K562 (cell line): ENCODE measurements around the gene TOX2. TPM values are rescaled to one million over a fixed set of nuclear protein-coding genes. Genes with fewer than 3 reads are reported as not detected.

Source experiments
- ATAC-seq: fragments of 200-7000 bp; cut with Tn5 transposase; 3 replicates; pipeline ENCODE4 v1.9.1; 2020; ENCODE audit warnings: moderate library complexity
- BruUV-seq: library from RNA; stranded (reverse); fragments of 400-500 nt; replicated peaks from 2 replicates; lab custom pipeline; 2021; lab: Mats Ljungman, UMichigan
- CTCF ChIA-PET: fragments of 300-600 bp; formaldehyde crosslinking; extraction: SDS; loops from one replicate; lab custom pipeline; 2021; ENCODE audit warnings: low intra/inter-chr PET ratio; lab: Yijun Ruan, JAX
- POLR2A ChIA-PET: fragments of 300-600, 350-650 bp; sonication (Branson Sonifier 250); formaldehyde crosslinking; extraction: SDS; loops from one replicate; lab custom pipeline; 2021; ENCODE audit warnings: antibody characterized with exemption, inconsistent platforms; lab: Yijun Ruan, JAX
- DNase-seq, 4 experiments: peaks; one replicate each; pipeline versions ENCODE4 v3.0.0 to v3.0.0-alpha.2; 2011 to 2018; ENCODE audit warnings: low spot score in 3 of 4, mixed read lengths in 3 of 4; ENCODE audit errors: extremely low read depth in 1 of 4
- FAIRE-seq: peaks from 2 replicates; lab custom pipeline; 2011; peaks lifted over from hg19 to GRCh38; lab: Jason Lieb, UNC
- H2AFZ ChIP-seq: 2 replicates; pipeline ENCODE4 v1.6.0; 2011; ENCODE audit warnings: low read depth, low read length, control low read depth, inconsistent platforms
- H3K27ac ChIP-seq: fragments of 200-600 bp; 3 replicates; pipeline ENCODE4 v1.8.0; 2011; ENCODE audit warnings: low read depth, mild to moderate bottlenecking, control low read depth, inconsistent platforms, low read length, moderate library complexity, mixed read lengths; ENCODE audit errors: extremely low read depth
- H3K27me3 ChIP-seq, 2 experiments: fragments of 300-600 bp in 1 of 2; 2 replicates in 1 of 2; 3 replicates in 1 of 2; pipeline versions ENCODE4 v1.6.0 to v1.8.0; 2011; ENCODE audit warnings: inconsistent platforms in 2 of 2, low read length in 2 of 2, mild to moderate bottlenecking in 1 of 2, mixed read lengths in 1 of 2, moderate library complexity in 1 of 2; ENCODE audit not compliant: control insufficient read depth in 2 of 2, insufficient read depth in 2 of 2
- H3K36me3 ChIP-seq: fragments of 300-600 bp; 3 replicates; pipeline ENCODE4 v1.8.0; 2011; ENCODE audit warnings: mild to moderate bottlenecking, low read length, inconsistent platforms; ENCODE audit not compliant: control insufficient read depth, insufficient read depth
- H3K4me1 ChIP-seq, 2 experiments: fragments of 200-600 bp in 1 of 2; replicated peaks in 1 of 2; 2 replicates in 1 of 2; 3 replicates in 1 of 2; pipeline versions ENCODE4 v1.5.1 to v1.8.0; 2011; ENCODE audit warnings: inconsistent platforms in 2 of 2, low read length in 2 of 2, mild to moderate bottlenecking in 1 of 2, mixed read lengths in 1 of 2, moderate library complexity in 1 of 2; ENCODE audit not compliant: control insufficient read depth in 2 of 2, insufficient read depth in 2 of 2
- H3K4me2 ChIP-seq: 2 replicates; pipeline ENCODE4 v1.6.1; 2011; ENCODE audit warnings: low read length, control low read depth, inconsistent platforms, mixed read lengths; ENCODE audit not compliant: insufficient read depth
- H3K4me3 ChIP-seq: fragments of 200-600 bp; sonication (generic), shearing (Covaris generic); 2 replicates; pipeline ENCODE4 v1.5.1; 2016; ENCODE audit warnings: control low read depth, inconsistent platforms
- H3K79me2 ChIP-seq: fragments of 200-600 bp; 3 replicates; pipeline ENCODE4 v1.8.0; 2011; ENCODE audit warnings: low read length, inconsistent platforms; ENCODE audit not compliant: control insufficient read depth, insufficient read depth
- H3K9ac ChIP-seq, 2 experiments: 2 replicates each; pipeline versions ENCODE4 v1.6.0 to v1.6.1; 2011; ENCODE audit warnings: low read depth in 2 of 2, low read length in 2 of 2, control low read depth in 1 of 2, inconsistent platforms in 1 of 2, mild to moderate bottlenecking in 1 of 2, mixed read lengths in 1 of 2; ENCODE audit not compliant: insufficient read depth in 1 of 2
- H3K9me1 ChIP-seq: one replicate; pipeline ENCODE4 v1.6.0; 2011; ENCODE audit warnings: inconsistent platforms, mild to moderate bottlenecking, low read length, moderate library complexity; ENCODE audit not compliant: control insufficient read depth, insufficient read depth
- H3K9me3 ChIP-seq: replicated peaks from 2 replicates; pipeline ENCODE4 v1.5.1; 2011; ENCODE audit warnings: low read depth, low read length, inconsistent platforms; ENCODE audit not compliant: control insufficient read depth, insufficient read depth
- H4K20me1 ChIP-seq: replicated peaks from 2 replicates; pipeline ENCODE4 v1.6.1; 2011; ENCODE audit warnings: low read length, inconsistent platforms, mixed read lengths; ENCODE audit not compliant: control insufficient read depth, insufficient read depth
- ELF4 ChIP-seq: fragments of 450-650 bp; formaldehyde crosslinking; IDR thresholded peaks from 2 replicates; pipeline ENCODE4 v1.4.0; 2022; ENCODE audit warnings: missing genetic modification characterization
- ERF ChIP-seq: fragments of 450-650 bp; formaldehyde crosslinking; IDR thresholded peaks from 2 replicates; pipeline ENCODE4 v1.4.0; 2020; ENCODE audit warnings: mild to moderate bottlenecking, mixed read lengths
- ETS2 ChIP-seq: IDR thresholded peaks from 2 replicates; pipeline ENCODE4 v1.6.1; 2016; ENCODE audit warnings: borderline replicate concordance, missing genetic modification characterization, mild to moderate bottlenecking, moderate library complexity, missing compliant biosample characterization; ENCODE audit not compliant: poor library complexity, severe bottlenecking
- KDM2B ChIP-seq: fragments of 250-450 bp; sonication (Bioruptor Pico); IDR thresholded peaks from 2 replicates; pipeline ENCODE4 v1.8.0; 2021; ENCODE audit warnings: mild to moderate bottlenecking, moderate library complexity
- KLF6 ChIP-seq: fragments of 250-450 bp; sonication (Bioruptor Pico); IDR thresholded peaks from 2 replicates; pipeline ENCODE4 v1.4.0; 2020; ENCODE audit warnings: mild to moderate bottlenecking, moderate library complexity, borderline replicate concordance
- NR2C1 ChIP-seq, 2 experiments: fragments of 450-650 bp; IDR thresholded peaks; 2 replicates each; pipeline ENCODE4 v1.6.1; 2017; ENCODE audit warnings: mild to moderate bottlenecking in 2 of 2, antibody characterized with exemption in 1 of 2, inconsistent platforms in 1 of 2, missing compliant biosample characterization in 1 of 2, missing genetic modification characterization in 1 of 2
- RB1 ChIP-seq: fragments of 450-650 bp; IDR thresholded peaks from 2 replicates; pipeline ENCODE4 v1.6.1; 2017; ENCODE audit warnings: low read depth, mild to moderate bottlenecking
- SLC30A9 ChIP-seq: fragments of 250-450 bp; sonication (Bioruptor Pico); IDR thresholded peaks from 2 replicates; pipeline ENCODE4 v1.8.0; 2022; ENCODE audit warnings: mild to moderate bottlenecking, moderate library complexity
- SP1 ChIP-seq: sonication (generic); formaldehyde crosslinking; IDR thresholded peaks from 2 replicates; pipeline ENCODE4 v1.8.1; 2022; ENCODE audit warnings: mild to moderate bottlenecking, missing genetic modification reagents
- TCF7 ChIP-seq: sonication (generic); IDR thresholded peaks from 2 replicates; pipeline ENCODE4 v1.6.1; 2016; ENCODE audit warnings: antibody characterized with exemption, borderline replicate concordance
- WGBS: fragments of 100-300 bp; shearing (Covaris generic); methylation state at CpG from one replicate; pipeline ENCODE4 v1.1.6; 2016; ENCODE audit warnings: low coverage, mixed read lengths; ENCODE audit not compliant: insufficient coverage; ENCODE audit errors: missing lambda C conversion rate; 5-methylcytosine and 5-hydroxymethylcytosine counted together
- in situ Hi-C: fragments of 300-500 bp; cut with MboI; formaldehyde crosslinking; loops from 4 replicates; pipeline ENCODE4 v1.15.0; 2018; ENCODE audit warnings: inconsistent platforms, mixed read lengths
- intact Hi-C: fragments of 100-400 bp; cut with micrococcal nuclease; formaldehyde crosslinking; loops from 2 replicates; pipeline ENCODE4 v1.14.2; 2022
- polyA plus RNA-seq, 8 experiments: library from polyadenylated mRNA; depleted of rRNA in 4 of 8; stranded (reverse) in 5 of 8; unstranded in 3 of 8; fragments of >200 nt; fragmentation: Nextera tagmentation in 2 of 8; fragmentation: Illumina TruSeq in 1 of 8; extraction: Ambion mirVana in 2 of 8; extraction: Trizol in 1 of 8; gene quantifications; 2 replicates each; pipeline versions ENCODE4 v1.2.1 to v1.2.3, GENCODE V29; 2011 to 2014; ENCODE audit warnings: inconsistent platforms in 1 of 8, missing spikeins in 1 of 8
- total RNA-seq, 7 experiments: library from RNA; depleted of rRNA in 6 of 7; stranded (reverse); fragments of >200 nt in 6 of 7; fragmentation: Illumina TruSeq in 2 of 7; extraction: Trizol in 2 of 7; gene quantifications; 2 replicates each; pipeline versions ENCODE4 v1.2.1 to v1.2.3, GENCODE V29; 2011 to 2021; ENCODE audit warnings: low replicate concordance in 1 of 7
- TF ChIP-seq, protein P1 (sequence below): sonication (generic); formaldehyde crosslinking; IDR thresholded peaks from 2 replicates; pipeline ENCODE4 v1.8.1; 2023; ENCODE audit warnings: mild to moderate bottlenecking, missing genetic modification reagents
- TF ChIP-seq, protein P2 (sequence below): sonication (generic); formaldehyde crosslinking; IDR thresholded peaks from 2 replicates; pipeline ENCODE4 v1.5.0; 2020; ENCODE audit warnings: missing genetic modification reagents
- TF ChIP-seq, protein P3 (sequence below), 2 experiments: IDR thresholded peaks; 2 replicates each; pipeline ENCODE4 v1.6.1; 2012; ENCODE audit warnings: improper control_type of control experiment in 2 of 2, low read depth in 2 of 2, low read length in 2 of 2, borderline replicate concordance in 1 of 2

TOX2 gene
- total and polyA plus RNA-seq, 9 of the 15 experiments (the other 6 are each of a cell fraction or from before 2014, with no cell fraction given) = not detected

DNA sequence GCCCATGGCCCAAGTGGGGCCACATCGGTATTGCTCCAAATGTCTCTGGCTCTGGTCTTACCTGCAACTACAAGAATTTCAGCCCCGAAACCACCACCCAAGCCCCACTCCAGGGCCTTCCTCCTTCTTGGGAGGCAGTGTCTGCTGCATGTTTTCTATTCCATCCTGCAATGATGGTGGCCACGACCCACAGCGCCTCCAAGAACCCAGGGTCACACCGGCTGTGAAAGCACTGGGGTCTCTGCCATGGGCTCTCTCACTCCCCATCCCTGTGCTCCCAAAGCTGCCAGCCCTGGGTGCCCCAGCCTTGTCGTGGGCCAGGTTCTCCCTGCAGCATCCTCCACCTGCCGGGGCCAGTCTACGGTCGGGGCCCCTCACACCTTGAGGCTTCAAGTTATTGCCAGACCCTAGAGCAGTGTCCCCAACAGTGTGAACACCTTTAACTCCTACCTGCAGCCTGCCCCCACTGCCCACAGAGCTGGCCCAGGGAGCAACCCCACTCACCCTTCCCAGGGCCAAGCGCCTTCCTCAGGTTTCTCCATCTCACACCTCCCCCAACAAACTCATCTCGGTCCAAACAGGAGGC lies 157.0 kb downstream of the TOX2 start (continued):
- TF ChIP-seq, protein P1, sequence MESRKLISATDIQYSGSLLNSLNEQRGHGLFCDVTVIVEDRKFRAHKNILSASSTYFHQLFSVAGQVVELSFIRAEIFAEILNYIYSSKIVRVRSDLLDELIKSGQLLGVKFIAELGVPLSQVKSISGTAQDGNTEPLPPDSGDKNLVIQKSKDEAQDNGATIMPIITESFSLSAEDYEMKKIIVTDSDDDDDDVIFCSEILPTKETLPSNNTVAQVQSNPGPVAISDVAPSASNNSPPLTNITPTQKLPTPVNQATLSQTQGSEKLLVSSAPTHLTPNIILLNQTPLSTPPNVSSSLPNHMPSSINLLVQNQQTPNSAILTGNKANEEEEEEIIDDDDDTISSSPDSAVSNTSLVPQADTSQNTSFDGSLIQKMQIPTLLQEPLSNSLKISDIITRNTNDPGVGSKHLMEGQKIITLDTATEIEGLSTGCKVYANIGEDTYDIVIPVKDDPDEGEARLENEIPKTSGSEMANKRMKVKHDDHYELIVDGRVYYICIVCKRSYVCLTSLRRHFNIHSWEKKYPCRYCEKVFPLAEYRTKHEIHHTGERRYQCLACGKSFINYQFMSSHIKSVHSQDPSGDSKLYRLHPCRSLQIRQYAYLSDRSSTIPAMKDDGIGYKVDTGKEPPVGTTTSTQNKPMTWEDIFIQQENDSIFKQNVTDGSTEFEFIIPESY (CRISPR knock-in tag) = no peak
- TF ChIP-seq, protein P2, sequence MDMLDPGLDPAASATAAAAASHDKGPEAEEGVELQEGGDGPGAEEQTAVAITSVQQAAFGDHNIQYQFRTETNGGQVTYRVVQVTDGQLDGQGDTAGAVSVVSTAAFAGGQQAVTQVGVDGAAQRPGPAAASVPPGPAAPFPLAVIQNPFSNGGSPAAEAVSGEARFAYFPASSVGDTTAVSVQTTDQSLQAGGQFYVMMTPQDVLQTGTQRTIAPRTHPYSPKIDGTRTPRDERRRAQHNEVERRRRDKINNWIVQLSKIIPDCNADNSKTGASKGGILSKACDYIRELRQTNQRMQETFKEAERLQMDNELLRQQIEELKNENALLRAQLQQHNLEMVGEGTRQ (CRISPR knock-in tag) = no peak

DNA sequence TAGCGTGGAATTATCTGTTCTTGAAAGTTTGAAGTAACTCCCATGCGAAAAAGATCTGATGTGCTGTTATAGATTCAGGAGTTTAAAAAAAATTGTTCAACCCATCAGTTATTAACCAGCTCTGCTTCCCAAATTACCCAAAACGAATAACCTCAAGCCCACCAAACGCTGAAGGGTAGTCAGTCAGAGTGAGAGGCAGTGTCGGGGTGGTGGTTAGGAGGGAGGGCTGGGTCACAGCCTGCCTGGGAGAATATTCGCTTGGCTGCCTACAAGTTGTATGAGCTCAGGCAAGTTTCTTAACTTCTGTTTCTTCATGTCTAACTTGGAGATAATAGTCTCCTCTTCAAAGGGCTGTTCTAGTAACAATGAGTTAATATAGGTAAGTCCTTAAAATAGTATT lies 157.7 kb downstream of the TOX2 start:
- Histone ChIP-seq H2AFZ (no peak overlapping the region), H3K9ac (no peak overlapping the region), H3K4me2 (no peak overlapping the region), H3K9me3 (no peaks in the 10 kb centered on the region), H3K4me3 (no peak overlapping the region), H3K9me1 (peaks cover 3% of the 10 kb centered on the region), H3K27ac (no peak overlapping the region), H3K79me2 (no peaks in the 10 kb centered on the region), H3K27me3 (peaks cover 56 to 84% of the 10 kb centered on the region in 2 experiments), H4K20me1 (no peaks in the 10 kb centered on the region; the same call in 1 of the 2 replicates), H3K36me3 (no peaks in the 10 kb centered on the region), H3K4me1 (no peaks in the 10 kb centered on the region)
- DNase-seq (no peak), FAIRE-seq (no peak), ATAC-seq (no peak)
- 3% methylated on average over 6 of the region's 6 CpGs for WGBS
- in situ Hi-C loops = no loop called here
- intact Hi-C loops = no loop called here
- no TSS peak for BruUV-seq
- POLR2A ChIA-PET = interaction anchor here (0.5 to 0.6 kb wide), 2 partner anchors 317 to 484 kb away, joined by 3 read pairs; no protein-coding TSS in a partner anchor
- TF ChIP-seq KDM2B (CRISPR knock-in tag) = no peak
- TF ChIP-seq, protein P3, sequence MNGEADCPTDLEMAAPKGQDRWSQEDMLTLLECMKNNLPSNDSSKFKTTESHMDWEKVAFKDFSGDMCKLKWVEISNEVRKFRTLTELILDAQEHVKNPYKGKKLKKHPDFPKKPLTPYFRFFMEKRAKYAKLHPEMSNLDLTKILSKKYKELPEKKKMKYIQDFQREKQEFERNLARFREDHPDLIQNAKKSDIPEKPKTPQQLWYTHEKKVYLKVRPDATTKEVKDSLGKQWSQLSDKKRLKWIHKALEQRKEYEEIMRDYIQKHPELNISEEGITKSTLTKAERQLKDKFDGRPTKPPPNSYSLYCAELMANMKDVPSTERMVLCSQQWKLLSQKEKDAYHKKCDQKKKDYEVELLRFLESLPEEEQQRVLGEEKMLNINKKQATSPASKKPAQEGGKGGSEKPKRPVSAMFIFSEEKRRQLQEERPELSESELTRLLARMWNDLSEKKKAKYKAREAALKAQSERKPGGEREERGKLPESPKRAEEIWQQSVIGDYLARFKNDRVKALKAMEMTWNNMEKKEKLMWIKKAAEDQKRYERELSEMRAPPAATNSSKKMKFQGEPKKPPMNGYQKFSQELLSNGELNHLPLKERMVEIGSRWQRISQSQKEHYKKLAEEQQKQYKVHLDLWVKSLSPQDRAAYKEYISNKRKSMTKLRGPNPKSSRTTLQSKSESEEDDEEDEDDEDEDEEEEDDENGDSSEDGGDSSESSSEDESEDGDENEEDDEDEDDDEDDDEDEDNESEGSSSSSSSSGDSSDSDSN (IDR thresholded peaks at IDR 0.05; ENCODE audit: borderline replicate concordance in 1 of 2, low read depth in 2 of 2, low read length in 2 of 2) = no peak
- no peak for TF ChIP-seq NR2C1 (IDR thresholded peaks at IDR 0.05)
- no peak for TF ChIP-seq NR2C1 (tag; IDR thresholded peaks at IDR 0.05)
- TF ChIP-seq RB1 = no peak
- no peak for TF ChIP-seq KLF6
- no peak for TF ChIP-seq SLC30A9 (CRISPR knock-in tag)
- TF ChIP-seq TCF7 = no peak
- TF ChIP-seq ETS2 (tag) = no peak
- TF ChIP-seq SP1 (CRISPR knock-in tag) = no peak
- no peak for TF ChIP-seq ELF4 (CRISPR knock-in tag)
- no peak for TF ChIP-seq ERF (CRISPR knock-in tag)
- CTCF ChIA-PET = no interaction called here
